Keratinocyte (primary cell): ENCODE measurements around the gene FBXO8. TPM values are rescaled to one million over a fixed set of nuclear protein-coding genes. Genes with fewer than 3 reads are reported as not detected.

Experiments used
- DNase-seq: peaks from one replicate; pipeline ENCODE4 v3.0.0-alpha.2; 2011; ENCODE audit warnings: low read depth, missing footprints, low spot score
- FAIRE-seq: peaks from 2 replicates; lab custom pipeline; 2011; peaks lifted over from hg19 to GRCh38; lab: Jason Lieb, UNC
- H2AFZ ChIP-seq: 2 replicates; pipeline ENCODE4 v1.6.0; 2012; ENCODE audit warnings: low read length, control low read depth, inconsistent platforms; ENCODE audit not compliant: control insufficient read depth
- H3K27ac ChIP-seq: 2 replicates; pipeline ENCODE4 v1.5.1; 2011; ENCODE audit warnings: low read length; ENCODE audit not compliant: control insufficient read depth, insufficient read depth
- H3K27me3 ChIP-seq: 3 replicates; pipeline ENCODE4 v1.6.0; 2011; ENCODE audit warnings: low read length; ENCODE audit not compliant: control insufficient read depth, insufficient read depth; ENCODE audit errors: extremely low read depth
- H3K36me3 ChIP-seq, 2 experiments: 2 replicates in 1 of 2; 3 replicates in 1 of 2; pipeline ENCODE4 v1.5.1; 2011; ENCODE audit warnings: low read length in 2 of 2, mild to moderate bottlenecking in 1 of 2; ENCODE audit not compliant: control insufficient read depth in 2 of 2, insufficient read depth in 2 of 2; ENCODE audit errors: extremely low read depth in 1 of 2
- H3K4me1 ChIP-seq: 3 replicates; pipeline ENCODE4 v1.5.1; 2011; ENCODE audit warnings: low read length; ENCODE audit not compliant: control insufficient read depth, insufficient read depth; ENCODE audit errors: extremely low read depth
- H3K4me2 ChIP-seq: 3 replicates; pipeline ENCODE4 v1.6.0; 2011; ENCODE audit warnings: low read depth, low read length; ENCODE audit not compliant: control insufficient read depth, insufficient read depth; ENCODE audit errors: extremely low read depth
- H3K4me3 ChIP-seq, 3 experiments: fragments of 200-600 bp in 1 of 3; sonication (generic) in 1 of 3; 2 replicates in 2 of 3; 3 replicates in 1 of 3; pipeline ENCODE4 v1.5.1; 2011 to 2016; ENCODE audit warnings: low read length in 3 of 3, mild to moderate bottlenecking in 3 of 3, control low read depth in 2 of 3, inconsistent platforms in 1 of 3, low read depth in 1 of 3, mixed read lengths in 1 of 3, mixed run types in 1 of 3, moderate library complexity in 1 of 3; ENCODE audit not compliant: control insufficient read depth in 2 of 3, insufficient read depth in 2 of 3; ENCODE audit errors: extremely low read depth in 1 of 3
- H3K79me2 ChIP-seq: 2 replicates; pipeline ENCODE4 v1.6.0; 2012; ENCODE audit warnings: low read length; ENCODE audit not compliant: control insufficient read depth, insufficient read depth
- H3K9ac ChIP-seq: 3 replicates; pipeline ENCODE4 v1.6.0; 2011; ENCODE audit warnings: low read length; ENCODE audit not compliant: control insufficient read depth, insufficient read depth; ENCODE audit errors: extremely low read depth
- H3K9me1 ChIP-seq: 3 replicates; pipeline ENCODE4 v1.6.0; 2011; ENCODE audit warnings: low read length; ENCODE audit not compliant: control insufficient read depth, insufficient read depth; ENCODE audit errors: extremely low read depth
- H3K9me3 ChIP-seq: 2 replicates; pipeline ENCODE4 v1.5.1; 2012; ENCODE audit warnings: low read depth, low read length; ENCODE audit not compliant: control insufficient read depth
- H4K20me1 ChIP-seq: 3 replicates; pipeline ENCODE4 v1.6.0; 2011; ENCODE audit warnings: low read length; ENCODE audit not compliant: control insufficient read depth, insufficient read depth; ENCODE audit errors: extremely low read depth
- EZH2 ChIP-seq: IDR thresholded peaks from one replicate; pipeline ENCODE4 v1.6.1; 2012; ENCODE audit warnings: inconsistent platforms, mild to moderate bottlenecking, low read length, moderate library complexity
- dilution Hi-C: fragments of 300-500 bp; cut with MboI; formaldehyde crosslinking; loops from one replicate; pipeline ENCODE4 v1.7.0; 2020; ENCODE audit warnings: low sequenced_read_pairs; ENCODE audit not compliant: extremely low pct_ligation_motif_present
- polyA plus RNA-seq, 5 experiments: library from polyadenylated mRNA; depleted of rRNA in 3 of 5; stranded (reverse) in 3 of 5; stranded (forward) in 1 of 5; unstranded in 1 of 5; fragments of >200 nt; gene quantifications; 1 replicate in 1 of 5; 2 replicates in 3 of 5; 3 replicates in 1 of 5; pipeline versions ENCODE4 v1.2.1 to v1.2.3, GENCODE V29; 2011 to 2012; ENCODE audit warnings: missing spikeins in 2 of 5, low read depth in 1 of 5, low replicate concordance in 1 of 5
- TF ChIP-seq, protein P1 (sequence below), 3 experiments: IDR thresholded peaks in 1 of 3; conservative IDR thresholded peaks in 1 of 3; optimal IDR thresholded peaks in 1 of 3; 2 replicates in 2 of 3; 3 replicates in 1 of 3; pipeline versions ENCODE3 to v1.5.1; 2011; ENCODE audit warnings: low read length in 3 of 3, mild to moderate bottlenecking in 3 of 3, moderate library complexity in 2 of 3, control low read depth in 1 of 3, inconsistent platforms in 1 of 3; ENCODE audit not compliant: insufficient read depth in 2 of 3; ENCODE audit errors: extremely low read depth in 1 of 3

Gene FBXO8
- polyA plus RNA-seq, 1 donor (not counting 4 experiments of a cell fraction or from before 2014, with no cell fraction given) = 21.0 TPM

DNA sequence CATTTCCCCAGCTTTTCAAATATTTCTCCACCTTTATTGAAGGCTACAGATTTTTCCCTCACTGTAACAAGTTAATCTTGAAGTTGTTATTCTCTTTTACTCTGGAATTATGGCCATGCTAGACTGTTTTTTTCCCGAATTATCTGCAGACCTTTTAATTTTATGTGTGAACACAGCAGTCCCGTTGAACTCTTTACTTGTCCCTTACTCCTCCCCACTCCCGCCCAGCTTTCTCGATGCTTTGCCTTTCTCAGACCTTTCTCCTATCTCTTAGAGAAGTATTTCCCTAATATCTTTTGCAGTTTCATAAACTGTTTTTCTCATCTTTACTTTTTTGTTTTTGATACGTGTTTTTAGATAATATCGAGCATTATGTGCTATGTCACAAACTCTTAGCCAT, 1.0 kb upstream of the FBXO8 start:
- TF ChIP-seq, protein P1, sequence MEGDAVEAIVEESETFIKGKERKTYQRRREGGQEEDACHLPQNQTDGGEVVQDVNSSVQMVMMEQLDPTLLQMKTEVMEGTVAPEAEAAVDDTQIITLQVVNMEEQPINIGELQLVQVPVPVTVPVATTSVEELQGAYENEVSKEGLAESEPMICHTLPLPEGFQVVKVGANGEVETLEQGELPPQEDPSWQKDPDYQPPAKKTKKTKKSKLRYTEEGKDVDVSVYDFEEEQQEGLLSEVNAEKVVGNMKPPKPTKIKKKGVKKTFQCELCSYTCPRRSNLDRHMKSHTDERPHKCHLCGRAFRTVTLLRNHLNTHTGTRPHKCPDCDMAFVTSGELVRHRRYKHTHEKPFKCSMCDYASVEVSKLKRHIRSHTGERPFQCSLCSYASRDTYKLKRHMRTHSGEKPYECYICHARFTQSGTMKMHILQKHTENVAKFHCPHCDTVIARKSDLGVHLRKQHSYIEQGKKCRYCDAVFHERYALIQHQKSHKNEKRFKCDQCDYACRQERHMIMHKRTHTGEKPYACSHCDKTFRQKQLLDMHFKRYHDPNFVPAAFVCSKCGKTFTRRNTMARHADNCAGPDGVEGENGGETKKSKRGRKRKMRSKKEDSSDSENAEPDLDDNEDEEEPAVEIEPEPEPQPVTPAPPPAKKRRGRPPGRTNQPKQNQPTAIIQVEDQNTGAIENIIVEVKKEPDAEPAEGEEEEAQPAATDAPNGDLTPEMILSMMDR (optimal IDR thresholded peaks at IDR 0.05 in 1 of 3, IDR thresholded peaks at IDR 0.05 in 1 of 3, conservative IDR thresholded peaks at IDR 0.05 in 1 of 3; ENCODE audit: extremely low read depth in 1 of 3, insufficient read depth in 2 of 3, low read length in 3 of 3) = no peak
- H3K4me1 ChIP-seq = peaks cover 18% of the 10 kb centered on the region
- no peaks in the 10 kb centered on the region for H3K27me3 ChIP-seq
- no peak for FAIRE-seq
- H3K4me2 ChIP-seq = peak overlapping the region; percentile 81
- H3K9me3 ChIP-seq = no peaks in the 10 kb centered on the region
- H3K36me3 ChIP-seq = no peaks in the 10 kb centered on the region
- dilution Hi-C loops = no loop called here
- H3K79me2 ChIP-seq = peaks cover 44% of the 10 kb centered on the region
- H3K4me3 ChIP-seq = peak overlapping the region; percentile 69 to 88 (median 83)
- H3K9ac ChIP-seq = peak overlapping the region; percentile 96
- no peak for DNase-seq
- H2AFZ ChIP-seq = peak overlapping the region; percentile 97
- H4K20me1 ChIP-seq = no peaks in the 10 kb centered on the region
- peak overlapping the region; percentile 97 for H3K27ac ChIP-seq
- H3K9me1 ChIP-seq = no peaks in the 10 kb centered on the region

DNA sequence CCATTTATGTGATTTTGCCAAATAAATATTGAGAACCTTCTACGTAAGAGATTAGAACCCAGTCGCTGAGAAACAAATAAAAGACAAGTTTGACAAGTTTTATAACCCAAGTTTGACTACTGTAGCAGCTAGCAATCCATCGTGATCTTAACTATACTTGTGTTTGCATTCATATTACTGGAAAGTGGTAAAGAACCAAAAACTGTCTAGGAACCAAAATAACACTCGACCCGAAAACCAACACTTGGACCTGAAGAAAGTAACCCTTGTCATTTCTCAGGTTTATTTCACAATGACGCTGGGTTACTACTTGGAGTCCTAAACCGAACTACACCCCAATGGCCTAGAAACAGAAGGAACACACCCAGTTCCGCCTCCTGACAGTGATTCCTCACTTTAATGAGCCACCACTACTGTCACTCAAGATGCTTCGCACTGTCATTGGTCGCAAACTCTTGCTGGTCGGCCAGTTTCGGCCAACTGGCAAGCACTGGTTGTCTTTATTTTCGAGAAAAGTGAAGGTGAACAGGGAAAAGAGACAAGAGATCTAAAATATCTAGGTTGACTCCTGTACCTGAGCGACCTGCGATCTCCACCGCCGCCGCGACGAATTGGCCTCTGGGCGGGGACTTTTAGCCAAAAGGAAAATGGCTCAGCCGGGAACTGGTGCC, 496 bp downstream of the FBXO8 start:
- H3K4me2 ChIP-seq = peak overlapping the region; percentile 81
- H3K36me3 ChIP-seq = no peaks in the 10 kb centered on the region
- peak overlapping the region; percentile 96 for H3K9ac ChIP-seq
- FAIRE-seq = peak; percentile 95
- peak; percentile 63 for DNase-seq
- H4K20me1 ChIP-seq = no peaks in the 10 kb centered on the region
- H3K79me2 ChIP-seq = peaks cover 47% of the 10 kb centered on the region
- H3K27me3 ChIP-seq = no peaks in the 10 kb centered on the region
- TF ChIP-seq EZH2 = no peak
- TF ChIP-seq, protein P1 (optimal IDR thresholded peaks at IDR 0.05 in 1 of 3, IDR thresholded peaks at IDR 0.05 in 1 of 3, conservative IDR thresholded peaks at IDR 0.05 in 1 of 3; ENCODE audit: extremely low read depth in 1 of 3, insufficient read depth in 2 of 3, low read length in 3 of 3) = no peak
- no peaks in the 10 kb centered on the region for H3K9me1 ChIP-seq
- no peaks in the 10 kb centered on the region for H3K9me3 ChIP-seq
- dilution Hi-C loops = no loop called here
- H3K4me1 ChIP-seq = peaks cover 18% of the 10 kb centered on the region
- H2AFZ ChIP-seq = peak overlapping the region; percentile 97
- peak overlapping the region; percentile 69 to 88 (median 83) for H3K4me3 ChIP-seq
- H3K27ac ChIP-seq = peak overlapping the region; percentile 97
